ENCODE measurements around the gene DOCK2. TPM values are rescaled to one million over a fixed set of nuclear protein-coding genes. Genes with fewer than 3 reads are reported as not detected.
A peak's percentile ranks its signal among the peaks of the same experiment; 100 is the strongest.

DOCK2 gene
- total and polyA plus RNA-seq, 2 of the 8 experiments (the other 6 are each of a cell fraction or from before 2014, with no cell fraction given): 3.9 to 5.7 TPM

DNA sequence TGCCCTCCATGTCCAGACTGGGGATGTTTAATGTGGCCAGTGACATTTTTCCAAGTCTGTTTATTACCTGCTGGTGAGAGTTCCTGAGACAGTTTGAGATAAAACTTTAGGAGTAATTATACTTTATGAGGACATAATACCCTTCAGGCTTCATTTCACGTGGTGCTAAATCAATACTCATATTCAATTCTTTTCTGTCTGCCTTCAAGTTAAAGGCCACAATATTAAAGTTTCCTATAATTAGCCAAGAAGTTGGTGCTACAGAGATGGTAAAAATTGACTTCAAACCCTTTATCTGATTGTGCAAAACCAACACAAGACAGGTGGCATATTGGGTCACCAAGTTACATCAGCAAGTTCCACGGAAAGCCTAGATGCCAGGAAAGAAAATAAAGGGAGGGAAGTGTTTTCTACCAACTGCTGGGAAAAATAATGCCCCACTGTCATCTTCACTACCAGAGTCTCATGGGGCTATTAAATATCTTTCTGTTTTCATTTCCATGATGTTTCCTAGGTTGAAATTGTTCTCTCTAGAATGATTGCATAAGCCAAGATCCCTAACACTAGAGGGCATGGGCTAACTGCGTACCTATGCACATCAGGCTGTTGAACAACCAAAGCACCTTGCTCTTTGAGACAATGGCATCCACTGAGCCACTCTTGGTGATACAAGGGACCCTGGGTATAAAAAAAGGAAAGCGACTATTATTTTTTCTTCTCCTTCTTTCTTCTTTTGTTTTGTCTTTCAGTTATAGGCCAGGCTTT is 274.6 kb downstream of the DOCK2 start (continued):
- TF ChIP-seq, protein P1, sequence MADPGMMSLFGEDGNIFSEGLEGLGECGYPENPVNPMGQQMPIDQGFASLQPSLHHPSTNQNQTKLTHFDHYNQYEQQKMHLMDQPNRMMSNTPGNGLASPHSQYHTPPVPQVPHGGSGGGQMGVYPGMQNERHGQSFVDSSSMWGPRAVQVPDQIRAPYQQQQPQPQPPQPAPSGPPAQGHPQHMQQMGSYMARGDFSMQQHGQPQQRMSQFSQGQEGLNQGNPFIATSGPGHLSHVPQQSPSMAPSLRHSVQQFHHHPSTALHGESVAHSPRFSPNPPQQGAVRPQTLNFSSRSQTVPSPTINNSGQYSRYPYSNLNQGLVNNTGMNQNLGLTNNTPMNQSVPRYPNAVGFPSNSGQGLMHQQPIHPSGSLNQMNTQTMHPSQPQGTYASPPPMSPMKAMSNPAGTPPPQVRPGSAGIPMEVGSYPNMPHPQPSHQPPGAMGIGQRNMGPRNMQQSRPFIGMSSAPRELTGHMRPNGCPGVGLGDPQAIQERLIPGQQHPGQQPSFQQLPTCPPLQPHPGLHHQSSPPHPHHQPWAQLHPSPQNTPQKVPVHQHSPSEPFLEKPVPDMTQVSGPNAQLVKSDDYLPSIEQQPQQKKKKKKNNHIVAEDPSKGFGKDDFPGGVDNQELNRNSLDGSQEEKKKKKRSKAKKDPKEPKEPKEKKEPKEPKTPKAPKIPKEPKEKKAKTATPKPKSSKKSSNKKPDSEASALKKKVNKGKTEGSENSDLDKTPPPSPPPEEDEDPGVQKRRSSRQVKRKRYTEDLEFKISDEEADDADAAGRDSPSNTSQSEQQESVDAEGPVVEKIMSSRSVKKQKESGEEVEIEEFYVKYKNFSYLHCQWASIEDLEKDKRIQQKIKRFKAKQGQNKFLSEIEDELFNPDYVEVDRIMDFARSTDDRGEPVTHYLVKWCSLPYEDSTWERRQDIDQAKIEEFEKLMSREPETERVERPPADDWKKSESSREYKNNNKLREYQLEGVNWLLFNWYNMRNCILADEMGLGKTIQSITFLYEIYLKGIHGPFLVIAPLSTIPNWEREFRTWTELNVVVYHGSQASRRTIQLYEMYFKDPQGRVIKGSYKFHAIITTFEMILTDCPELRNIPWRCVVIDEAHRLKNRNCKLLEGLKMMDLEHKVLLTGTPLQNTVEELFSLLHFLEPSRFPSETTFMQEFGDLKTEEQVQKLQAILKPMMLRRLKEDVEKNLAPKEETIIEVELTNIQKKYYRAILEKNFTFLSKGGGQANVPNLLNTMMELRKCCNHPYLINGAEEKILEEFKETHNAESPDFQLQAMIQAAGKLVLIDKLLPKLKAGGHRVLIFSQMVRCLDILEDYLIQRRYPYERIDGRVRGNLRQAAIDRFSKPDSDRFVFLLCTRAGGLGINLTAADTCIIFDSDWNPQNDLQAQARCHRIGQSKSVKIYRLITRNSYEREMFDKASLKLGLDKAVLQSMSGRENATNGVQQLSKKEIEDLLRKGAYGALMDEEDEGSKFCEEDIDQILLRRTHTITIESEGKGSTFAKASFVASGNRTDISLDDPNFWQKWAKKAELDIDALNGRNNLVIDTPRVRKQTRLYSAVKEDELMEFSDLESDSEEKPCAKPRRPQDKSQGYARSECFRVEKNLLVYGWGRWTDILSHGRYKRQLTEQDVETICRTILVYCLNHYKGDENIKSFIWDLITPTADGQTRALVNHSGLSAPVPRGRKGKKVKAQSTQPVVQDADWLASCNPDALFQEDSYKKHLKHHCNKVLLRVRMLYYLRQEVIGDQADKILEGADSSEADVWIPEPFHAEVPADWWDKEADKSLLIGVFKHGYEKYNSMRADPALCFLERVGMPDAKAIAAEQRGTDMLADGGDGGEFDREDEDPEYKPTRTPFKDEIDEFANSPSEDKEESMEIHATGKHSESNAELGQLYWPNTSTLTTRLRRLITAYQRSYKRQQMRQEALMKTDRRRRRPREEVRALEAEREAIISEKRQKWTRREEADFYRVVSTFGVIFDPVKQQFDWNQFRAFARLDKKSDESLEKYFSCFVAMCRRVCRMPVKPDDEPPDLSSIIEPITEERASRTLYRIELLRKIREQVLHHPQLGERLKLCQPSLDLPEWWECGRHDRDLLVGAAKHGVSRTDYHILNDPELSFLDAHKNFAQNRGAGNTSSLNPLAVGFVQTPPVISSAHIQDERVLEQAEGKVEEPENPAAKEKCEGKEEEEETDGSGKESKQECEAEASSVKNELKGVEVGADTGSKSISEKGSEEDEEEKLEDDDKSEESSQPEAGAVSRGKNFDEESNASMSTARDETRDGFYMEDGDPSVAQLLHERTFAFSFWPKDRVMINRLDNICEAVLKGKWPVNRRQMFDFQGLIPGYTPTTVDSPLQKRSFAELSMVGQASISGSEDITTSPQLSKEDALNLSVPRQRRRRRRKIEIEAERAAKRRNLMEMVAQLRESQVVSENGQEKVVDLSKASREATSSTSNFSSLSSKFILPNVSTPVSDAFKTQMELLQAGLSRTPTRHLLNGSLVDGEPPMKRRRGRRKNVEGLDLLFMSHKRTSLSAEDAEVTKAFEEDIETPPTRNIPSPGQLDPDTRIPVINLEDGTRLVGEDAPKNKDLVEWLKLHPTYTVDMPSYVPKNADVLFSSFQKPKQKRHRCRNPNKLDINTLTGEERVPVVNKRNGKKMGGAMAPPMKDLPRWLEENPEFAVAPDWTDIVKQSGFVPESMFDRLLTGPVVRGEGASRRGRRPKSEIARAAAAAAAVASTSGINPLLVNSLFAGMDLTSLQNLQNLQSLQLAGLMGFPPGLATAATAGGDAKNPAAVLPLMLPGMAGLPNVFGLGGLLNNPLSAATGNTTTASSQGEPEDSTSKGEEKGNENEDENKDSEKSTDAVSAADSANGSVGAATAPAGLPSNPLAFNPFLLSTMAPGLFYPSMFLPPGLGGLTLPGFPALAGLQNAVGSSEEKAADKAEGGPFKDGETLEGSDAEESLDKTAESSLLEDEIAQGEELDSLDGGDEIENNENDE (IDR thresholded peaks at IDR 0.05; ENCODE audit: insufficient replicate concordance, low read length): no peak
- no peak for TF ChIP-seq RFX5 (IDR thresholded peaks at IDR 0.05; ENCODE audit: borderline replicate concordance, low read depth, low read length)
- TF ChIP-seq, protein P2, sequence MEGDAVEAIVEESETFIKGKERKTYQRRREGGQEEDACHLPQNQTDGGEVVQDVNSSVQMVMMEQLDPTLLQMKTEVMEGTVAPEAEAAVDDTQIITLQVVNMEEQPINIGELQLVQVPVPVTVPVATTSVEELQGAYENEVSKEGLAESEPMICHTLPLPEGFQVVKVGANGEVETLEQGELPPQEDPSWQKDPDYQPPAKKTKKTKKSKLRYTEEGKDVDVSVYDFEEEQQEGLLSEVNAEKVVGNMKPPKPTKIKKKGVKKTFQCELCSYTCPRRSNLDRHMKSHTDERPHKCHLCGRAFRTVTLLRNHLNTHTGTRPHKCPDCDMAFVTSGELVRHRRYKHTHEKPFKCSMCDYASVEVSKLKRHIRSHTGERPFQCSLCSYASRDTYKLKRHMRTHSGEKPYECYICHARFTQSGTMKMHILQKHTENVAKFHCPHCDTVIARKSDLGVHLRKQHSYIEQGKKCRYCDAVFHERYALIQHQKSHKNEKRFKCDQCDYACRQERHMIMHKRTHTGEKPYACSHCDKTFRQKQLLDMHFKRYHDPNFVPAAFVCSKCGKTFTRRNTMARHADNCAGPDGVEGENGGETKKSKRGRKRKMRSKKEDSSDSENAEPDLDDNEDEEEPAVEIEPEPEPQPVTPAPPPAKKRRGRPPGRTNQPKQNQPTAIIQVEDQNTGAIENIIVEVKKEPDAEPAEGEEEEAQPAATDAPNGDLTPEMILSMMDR (IDR thresholded peaks at IDR 0.05; ENCODE audit: control extremely low read depth in 1 of 3, insufficient read depth in 1 of 3, low read depth in 1 of 3, low read length in 3 of 3): peak in 2 of 3 experiments; percentile 22 to 31; a peak in 2 of 4 replicates
- TF ChIP-seq NRF1 (IDR thresholded peaks at IDR 0.05; ENCODE audit: low read depth, low read length): no peak
- TF ChIP-seq KDM5A (IDR thresholded peaks at IDR 0.05; ENCODE audit: low read length): no peak
- no peak for TF ChIP-seq TCF12 (IDR thresholded peaks at IDR 0.05; ENCODE audit: low read depth, low read length)
- TF ChIP-seq POU5F1 (IDR thresholded peaks at IDR 0.05; ENCODE audit: low read depth, low read length): no peak
- no peak for TF ChIP-seq SP4 (IDR thresholded peaks at IDR 0.05; ENCODE audit: low read length)
